ENCODE data around the gene MAML1.

Gene MAML1

GRCh38 chr5:179794575-179794974 is 62.0 kb downstream of the MAML1 start:
- DNase-seq, result no peak

- DNase-seq, result peak; percentile 85
Observed at GRCh38 chr5:179795049-179795862, 62.6 kb downstream of the MAML1 start.

GRCh38 chr5:179795863-179796833 is 63.5 kb downstream of the MAML1 start:
- peak; percentile 70 for DNase-seq

GRCh38 chr5:179796877-179797608 is 64.4 kb downstream of the MAML1 start:
- DNase-seq, result no peak

GRCh38 chr5:179797741-179798140 is 65.1 kb downstream of the MAML1 start:
- no peak for DNase-seq

- no peak for DNase-seq
Observed at GRCh38 chr5:179798144-179798770, 65.6 kb downstream of the MAML1 start.

GRCh38 chr5:179798771-179799643 is 66.4 kb downstream of the MAML1 start:
- DNase-seq, result no peak

GRCh38 chr5:179799644-179799973 is 67.0 kb downstream of the MAML1 start:
- DNase-seq, result no peak

- DNase-seq, result no peak
Observed at GRCh38 chr5:179800071-179800695, 67.6 kb downstream of the MAML1 start.

- no peak for DNase-seq
Observed at GRCh38 chr5:179800696-179801201, 68.1 kb downstream of the MAML1 start.

GRCh38 chr5:179801304-179802206 is 68.9 kb downstream of the MAML1 start:
- DNase-seq, result no peak

GRCh38 chr5:179802207-179802883 is 69.7 kb downstream of the MAML1 start:
- no peak for DNase-seq

GRCh38 chr5:179802950-179803562 is 70.4 kb downstream of the MAML1 start:
- DNase-seq, result peak; percentile 80

GRCh38 chr5:179803651-179804554 is 71.3 kb downstream of the MAML1 start:
- DNase-seq, result no peak

- peak; percentile 24 for DNase-seq
Observed at GRCh38 chr5:179804555-179804947, 71.9 kb downstream of the MAML1 start.

GRCh38 chr5:179805070-179805528 is 72.5 kb downstream of the MAML1 start:
- peak; percentile 24 for DNase-seq

- DNase-seq, result no peak
Observed at GRCh38 chr5:179805529-179806249, 73.1 kb downstream of the MAML1 start.

All from DMS79 treated with DMSO at 0.1 percent for 48 hours (cell line).